ENCODE measurements around the gene NOC4L.

NOC4L gene

GRCh38 chr12:132196038-132196872 is 52.0 kb downstream of the NOC4L start:
- no peak for DNase-seq (ENCODE audit: low read depth in 2 of 3, low spot score in 1 of 3)

- no peak for DNase-seq (ENCODE audit: low read depth in 2 of 3, low spot score in 1 of 3)
Observed at GRCh38 chr12:132196873-132197390, 52.7 kb downstream of the NOC4L start.

- no peak for DNase-seq (ENCODE audit: low read depth in 2 of 3, low spot score in 1 of 3)
Observed at GRCh38 chr12:132197581-132198354, 53.5 kb downstream of the NOC4L start.

- DNase-seq (ENCODE audit: low read depth in 2 of 3, low spot score in 1 of 3) = no peak
Observed at GRCh38 chr12:132199101-132199500, 54.8 kb downstream of the NOC4L start.

GRCh38 chr12:132199526-132200319 is 55.5 kb downstream of the NOC4L start:
- no peak for DNase-seq (ENCODE audit: low read depth in 2 of 3, low spot score in 1 of 3)

GRCh38 chr12:132200800-132201199 is 56.5 kb downstream of the NOC4L start:
- DNase-seq (ENCODE audit: low read depth in 2 of 3, low spot score in 1 of 3) = no peak

- DNase-seq (ENCODE audit: low read depth in 2 of 3, low spot score in 1 of 3) = no peak
Observed at GRCh38 chr12:132201391-132202120, 57.3 kb downstream of the NOC4L start.
